ENCODE results near the gene NUPR1. TPM values are rescaled to one million over a fixed set of nuclear protein-coding genes. Genes with fewer than 3 reads are reported as not detected.

NUPR1 gene
- total and polyA plus RNA-seq, 8 donors, result 31.3 to 142 (median 39.0) TPM

- no peak for TF ChIP-seq CTCF (IDR thresholded peaks at IDR 0.05)
- Histone ChIP-seq H3K4me3 (no peak overlapping the region), H3K27me3 (no peaks in the 10 kb centered on the region), H3K27ac (no peak overlapping the region), H3K36me3 (no peaks in the 10 kb centered on the region), H3K4me1 (peaks cover 11 to 34% of the 10 kb centered on the region in 2 donors), H3K9me3 (no peaks in the 10 kb centered on the region)
- intact Hi-C loops (cut with DNase I), result no loop called here
- no peak for ATAC-seq
- DNase-seq, result no peak
Observed at GRCh38 chr16:28540346-28540745, 1.6 kb upstream of the NUPR1 start.

- ATAC-seq, result peak; percentile 11
- TF ChIP-seq CTCF (IDR thresholded peaks at IDR 0.05), result no peak
- H3K27ac ChIP-seq, result peak overlapping the region; percentile 77 to 92
- no peaks in the 10 kb centered on the region for H3K27me3 ChIP-seq
- no peaks in the 10 kb centered on the region for H3K9me3 ChIP-seq
- peaks cover 11 to 51% of the 10 kb centered on the region in 2 donors for H3K4me1 ChIP-seq
- peaks cover 0 to 5% of the 10 kb centered on the region in 2 donors for H3K36me3 ChIP-seq
- DNase-seq, result peak in 1 of 4 donors; percentile 79
- intact Hi-C loops (cut with DNase I), result no loop called here
- peak overlapping the region; percentile 38 to 47 for H3K4me3 ChIP-seq
Observed at GRCh38 chr16:28537964-28538732, 626 bp downstream of the NUPR1 start.

- no peak for DNase-seq
- ATAC-seq, result no peak
- Histone ChIP-seq H3K36me3 (peaks cover 0 to 5% of the 10 kb centered on the region in 2 donors), H3K27me3 (no peaks in the 10 kb centered on the region), H3K4me1 (peaks cover 16 to 54% of the 10 kb centered on the region in 2 donors), H3K4me3 (peak overlapping the region; percentile 38 to 47), H3K9me3 (no peaks in the 10 kb centered on the region), H3K27ac (peak overlapping the region in 1 of 2 donors; percentile 92)
- intact Hi-C loops (cut with DNase I), result no loop called here
- no peak for TF ChIP-seq CTCF (IDR thresholded peaks at IDR 0.05)
Observed at GRCh38 chr16:28537076-28537475, 1.7 kb downstream of the NUPR1 start.

- Histone ChIP-seq H3K36me3 (peaks cover 0 to 5% of the 10 kb centered on the region in 2 donors), H3K27ac (peak overlapping the region; percentile 50 to 83), H3K4me3 (no peak overlapping the region), H3K27me3 (no peaks in the 10 kb centered on the region), H3K4me1 (peaks cover 20 to 60% of the 10 kb centered on the region in 2 donors), H3K9me3 (no peaks in the 10 kb centered on the region)
- DNase-seq, result peak in 1 of 4 donors; percentile 75
- no peak for TF ChIP-seq CTCF (IDR thresholded peaks at IDR 0.05)
- ATAC-seq, result peak; percentile 1
- intact Hi-C loops (cut with DNase I), result no loop called here
Observed at GRCh38 chr16:28534542-28535373, 4.0 kb downstream of the NUPR1 start.
